Retinal pigment epithelial cell (primary cell): ENCODE measurements around the gene CRYZL1.

Experiments used
- DNase-seq: peaks from one replicate; pipeline ENCODE4 v3.0.0-alpha.2; 2010; ENCODE audit warnings: low read depth
- H3K4me3 ChIP-seq: 2 replicates; pipeline ENCODE4 v1.5.1; 2011; ENCODE audit warnings: mild to moderate bottlenecking, low read length, control low read depth, moderate library complexity
- TF ChIP-seq, protein P1 (sequence below): conservative IDR thresholded peaks from 2 replicates; pipeline ENCODE4 v1.5.1; 2011; ENCODE audit warnings: low read depth, low read length, control low read depth, inconsistent platforms

CRYZL1 gene

GRCh38 chr21:33645730-33646129 is 4.2 kb upstream of the CRYZL1 start:
- H3K4me3 ChIP-seq, result no peak overlapping the region
- TF ChIP-seq, protein P1, sequence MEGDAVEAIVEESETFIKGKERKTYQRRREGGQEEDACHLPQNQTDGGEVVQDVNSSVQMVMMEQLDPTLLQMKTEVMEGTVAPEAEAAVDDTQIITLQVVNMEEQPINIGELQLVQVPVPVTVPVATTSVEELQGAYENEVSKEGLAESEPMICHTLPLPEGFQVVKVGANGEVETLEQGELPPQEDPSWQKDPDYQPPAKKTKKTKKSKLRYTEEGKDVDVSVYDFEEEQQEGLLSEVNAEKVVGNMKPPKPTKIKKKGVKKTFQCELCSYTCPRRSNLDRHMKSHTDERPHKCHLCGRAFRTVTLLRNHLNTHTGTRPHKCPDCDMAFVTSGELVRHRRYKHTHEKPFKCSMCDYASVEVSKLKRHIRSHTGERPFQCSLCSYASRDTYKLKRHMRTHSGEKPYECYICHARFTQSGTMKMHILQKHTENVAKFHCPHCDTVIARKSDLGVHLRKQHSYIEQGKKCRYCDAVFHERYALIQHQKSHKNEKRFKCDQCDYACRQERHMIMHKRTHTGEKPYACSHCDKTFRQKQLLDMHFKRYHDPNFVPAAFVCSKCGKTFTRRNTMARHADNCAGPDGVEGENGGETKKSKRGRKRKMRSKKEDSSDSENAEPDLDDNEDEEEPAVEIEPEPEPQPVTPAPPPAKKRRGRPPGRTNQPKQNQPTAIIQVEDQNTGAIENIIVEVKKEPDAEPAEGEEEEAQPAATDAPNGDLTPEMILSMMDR, result no peak

GRCh38 chr21:33644383-33645074 is 3.0 kb upstream of the CRYZL1 start:
- peak overlapping the region; percentile 74 for H3K4me3 ChIP-seq
- TF ChIP-seq, protein P1, result no peak
- DNase-seq, result no peak

More at GRCh38 chr21:33645730-33646129, 4.2 kb upstream of the CRYZL1 start:
- no peak for DNase-seq

DNA sequence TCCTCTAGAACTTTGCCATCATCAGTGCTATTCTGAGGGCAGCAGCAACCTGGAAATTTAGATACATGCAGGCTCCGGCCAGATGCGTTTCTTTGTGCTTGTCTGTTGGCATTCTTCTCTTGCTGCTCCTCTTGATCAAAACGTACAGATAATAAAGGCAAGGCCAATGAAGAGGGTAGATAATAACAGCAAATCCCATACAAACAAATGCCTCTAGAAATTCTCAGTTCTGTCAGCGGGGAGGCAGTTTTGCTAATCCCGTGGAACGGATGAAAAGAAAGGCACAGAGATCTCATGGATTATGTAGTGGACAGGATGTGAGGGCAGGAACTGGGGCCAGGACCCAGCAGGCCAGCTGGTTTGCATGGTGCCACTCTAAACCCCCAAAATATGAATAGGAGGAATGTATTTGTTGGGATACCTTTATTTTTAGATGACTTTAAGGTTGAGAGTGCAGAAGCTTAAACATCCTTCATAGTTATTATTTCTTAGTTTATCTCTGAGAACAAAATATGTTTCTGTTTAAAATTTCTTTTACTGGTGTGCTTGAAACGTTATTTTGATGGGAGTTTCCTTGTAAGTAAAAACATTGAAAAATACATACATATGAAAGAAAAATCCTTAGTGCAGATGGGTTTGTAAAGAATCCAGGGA is 2.2 kb upstream of the CRYZL1 start:
- peak overlapping the region; percentile 74 for H3K4me3 ChIP-seq
- TF ChIP-seq, protein P1, result no peak
- DNase-seq, result no peak

DNA sequence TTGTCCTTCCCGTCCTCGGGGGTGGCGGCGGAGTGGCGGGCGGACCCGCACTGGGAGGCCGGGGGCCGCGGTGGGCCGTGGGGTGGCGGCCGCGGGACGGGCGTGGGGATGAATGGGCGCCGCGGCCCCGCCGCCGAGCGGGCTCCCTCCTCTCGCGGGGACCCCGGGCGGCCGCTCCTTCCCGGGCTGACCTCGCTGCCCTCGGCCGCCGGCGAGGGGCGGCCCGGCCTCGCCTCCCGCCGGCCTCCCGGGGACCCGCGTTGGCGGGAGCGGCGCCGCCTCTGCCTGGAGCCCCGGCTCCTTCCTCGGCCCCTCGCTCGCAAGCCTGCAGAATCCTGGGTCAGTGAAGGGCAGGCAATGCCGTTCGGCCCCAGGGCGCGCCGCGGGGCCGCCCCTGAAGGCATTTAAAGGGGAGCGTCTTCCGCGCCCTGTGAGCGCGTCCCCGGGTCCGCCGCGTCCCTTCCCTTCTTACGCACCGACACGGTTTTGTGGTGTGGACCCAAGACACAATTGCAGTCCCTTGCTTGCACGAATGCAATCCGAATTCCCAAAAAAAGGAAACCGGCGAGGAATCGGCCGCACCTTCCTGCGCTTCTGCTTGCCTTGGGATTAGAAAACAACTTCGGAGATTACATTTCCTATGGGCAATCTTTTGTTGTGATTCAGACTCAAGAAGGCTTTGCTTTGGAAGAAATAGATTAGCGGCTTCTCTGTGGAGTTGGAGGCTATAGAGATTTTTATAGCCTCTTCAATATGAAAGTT is 1.5 kb upstream of the CRYZL1 start:
- DNase-seq, result no peak
- peak overlapping the region; percentile 74 for H3K4me3 ChIP-seq
- TF ChIP-seq, protein P1, result no peak

GRCh38 chr21:33642027-33642895 is 720 bp upstream of the CRYZL1 start, which contains the start of gene ITSN1:
Gene ITSN1 (plus strand): TSS chr21:33642501. CDS start chr21:33718829, 76,328 bp downstream.
- TF ChIP-seq, protein P1, result no peak
- peak within 1 kb of the TSS; percentile 74 for H3K4me3 ChIP-seq
- peak; percentile 99 for DNase-seq

- no peak for DNase-seq
- H3K4me3 ChIP-seq, result peak overlapping the region; percentile 74
- TF ChIP-seq, protein P1, result no peak
Observed at GRCh38 chr21:33640697-33641351, 717 bp downstream of the CRYZL1 start.
